SJCRH30 (cell line): ENCODE results near the gene CTNNB1. TPM values are rescaled to one million over a fixed set of nuclear protein-coding genes. Genes with fewer than 3 reads are reported as not detected.

Experiments used
- DNase-seq, 2 experiments: peaks; one replicate each; pipeline ENCODE4 v3.0.0-alpha.2; 2015 to 2020
- H3K27ac ChIP-seq: fragments of 250-450 bp; sonication (Bioruptor Pico); 2 replicates; pipeline ENCODE4 v1.5.1; 2020; ENCODE audit warnings: mild to moderate bottlenecking, moderate library complexity
- H3K27me3 ChIP-seq: fragments of 250-450 bp; sonication (Bioruptor Pico); 2 replicates; pipeline ENCODE4 v1.5.1; 2020; ENCODE audit warnings: mild to moderate bottlenecking, moderate library complexity
- H3K36me3 ChIP-seq: fragments of 250-450 bp; sonication (Bioruptor Pico); 2 replicates; pipeline ENCODE4 v1.5.1; 2020; ENCODE audit warnings: mild to moderate bottlenecking, moderate library complexity
- H3K4me1 ChIP-seq: fragments of 250-450 bp; sonication (Bioruptor Pico); 2 replicates; pipeline ENCODE4 v1.5.1; 2020; ENCODE audit warnings: mild to moderate bottlenecking, moderate library complexity
- H3K4me3 ChIP-seq: fragments of 250-450 bp; sonication (Bioruptor Pico); 2 replicates; pipeline ENCODE4 v1.5.1; 2020; ENCODE audit warnings: mild to moderate bottlenecking, moderate library complexity
- H3K9me3 ChIP-seq: fragments of 250-450 bp; sonication (Bioruptor Pico); replicated peaks from 2 replicates; pipeline ENCODE4 v1.5.1; 2020; ENCODE audit warnings: mild to moderate bottlenecking, moderate library complexity
- total RNA-seq: library from RNA; depleted of rRNA; stranded (reverse); fragments of >200 nt; shearing (Covaris generic); gene quantifications from 2 replicates; pipeline ENCODE4 v1.2.3, GENCODE V29; 2014

Gene CTNNB1
- total RNA-seq, 1 experiment from 2014 or later, result 613 TPM

DNA sequence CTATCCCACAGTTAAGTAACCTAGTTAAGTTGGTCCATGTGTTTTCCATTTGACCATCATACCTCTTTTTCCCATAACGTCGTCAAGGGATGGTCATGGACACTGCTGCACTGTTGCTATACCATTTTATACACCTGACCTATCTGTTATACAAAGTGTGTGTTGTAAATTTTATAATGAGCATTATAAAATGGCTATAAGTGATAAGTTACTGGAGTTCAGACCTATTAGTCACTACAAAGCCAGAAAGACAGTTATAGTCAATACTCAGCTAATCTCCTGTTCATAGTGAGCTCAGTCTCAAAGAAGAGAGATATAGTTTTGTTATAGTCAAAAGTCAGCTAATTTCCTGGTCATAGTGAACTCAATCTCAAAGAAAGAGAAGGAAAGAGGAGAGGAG, 18.9 kb upstream of the CTNNB1 start:
- no peaks in the 10 kb centered on the region for H3K9me3 ChIP-seq
- DNase-seq, result no peak
- no peak overlapping the region for H3K27ac ChIP-seq
- no peaks in the 10 kb centered on the region for H3K27me3 ChIP-seq
- H3K36me3 ChIP-seq, result no peaks in the 10 kb centered on the region
- H3K4me3 ChIP-seq, result no peak overlapping the region
- peaks cover 17% of the 10 kb centered on the region for H3K4me1 ChIP-seq

DNA sequence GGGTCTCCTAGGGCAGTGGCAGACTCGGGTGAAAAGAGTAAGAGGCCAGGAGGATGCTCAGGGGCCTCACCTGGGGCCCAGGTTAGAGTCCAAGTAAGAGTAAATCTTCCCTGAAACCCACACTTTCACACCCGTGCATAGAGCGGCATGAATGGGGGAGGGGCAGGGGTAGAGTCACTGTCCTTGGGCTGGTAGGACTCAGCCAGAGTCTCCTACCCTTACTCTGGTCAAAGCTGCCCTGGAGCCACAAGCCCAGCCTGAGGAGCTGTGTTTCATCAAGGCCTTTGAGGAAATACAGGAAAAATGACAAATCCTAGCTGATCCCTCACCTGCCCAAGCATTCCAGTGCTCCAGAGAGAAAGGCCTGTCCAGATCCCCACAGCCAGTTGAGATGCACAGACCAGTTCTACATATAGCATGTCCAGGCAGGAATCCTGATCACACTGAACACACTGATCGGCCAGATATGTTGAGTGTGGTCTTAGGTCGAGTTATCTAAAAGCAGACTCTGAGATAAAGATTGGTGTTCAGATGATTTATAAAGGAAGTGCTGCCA, 16.7 kb upstream of the CTNNB1 start:
- no peak for DNase-seq
- Histone ChIP-seq H3K4me3 (no peak overlapping the region), H3K4me1 (no peaks in the 10 kb centered on the region; the same call in 1 of the 2 replicates), H3K9me3 (no peaks in the 10 kb centered on the region), H3K27me3 (no peaks in the 10 kb centered on the region), H3K36me3 (no peaks in the 10 kb centered on the region), H3K27ac (no peak overlapping the region)

DNA sequence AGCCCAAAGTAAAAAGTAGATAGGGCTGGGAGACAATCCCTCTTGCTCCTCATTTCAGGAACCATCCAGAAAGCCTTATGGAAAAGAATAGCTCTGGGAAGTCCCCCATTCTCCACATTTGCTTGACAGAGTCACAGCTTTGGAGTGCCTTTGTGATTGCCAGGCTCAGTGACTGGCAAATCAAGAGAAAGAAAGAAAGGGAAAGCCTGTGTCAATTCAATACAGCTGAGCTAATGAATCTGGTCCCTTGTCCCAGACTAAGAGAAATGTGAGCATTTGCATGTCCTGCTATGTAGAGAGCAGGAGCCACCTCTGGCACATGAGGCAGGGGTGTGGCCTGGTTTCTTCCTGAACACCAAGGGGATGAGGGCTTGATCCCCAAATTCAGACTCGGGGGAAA, 14.9 kb upstream of the CTNNB1 start:
- H3K9me3 ChIP-seq, result no peaks in the 10 kb centered on the region
- no peak overlapping the region for H3K27ac ChIP-seq
- H3K4me3 ChIP-seq, result no peak overlapping the region
- no peaks in the 10 kb centered on the region for H3K4me1 ChIP-seq
- no peak for DNase-seq
- H3K27me3 ChIP-seq, result no peaks in the 10 kb centered on the region
- no peaks in the 10 kb centered on the region for H3K36me3 ChIP-seq

DNA sequence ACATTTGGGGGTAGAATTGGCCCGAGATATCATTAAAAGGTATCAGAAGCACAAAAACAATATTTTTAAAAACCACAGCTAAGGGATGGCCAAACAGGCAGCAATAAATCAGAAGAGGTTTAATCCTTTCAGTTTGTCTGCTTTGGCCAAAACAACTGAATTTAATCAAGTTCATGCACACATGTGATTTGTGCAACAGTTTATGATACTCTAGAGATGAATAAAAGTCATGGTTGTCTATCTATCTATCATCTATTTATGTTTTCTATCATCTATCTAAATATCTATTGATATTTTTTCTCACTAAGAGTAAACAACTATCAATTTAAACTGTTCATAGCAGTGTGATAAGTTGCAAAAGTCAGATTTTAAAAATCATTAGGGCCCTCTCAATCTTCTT, 13.0 kb upstream of the CTNNB1 start:
- H3K9me3 ChIP-seq, result no peaks in the 10 kb centered on the region
- no peak overlapping the region for H3K27ac ChIP-seq
- no peaks in the 10 kb centered on the region for H3K36me3 ChIP-seq
- DNase-seq, result no peak
- H3K4me1 ChIP-seq, result no peaks in the 10 kb centered on the region
- H3K27me3 ChIP-seq, result no peaks in the 10 kb centered on the region
- no peak overlapping the region for H3K4me3 ChIP-seq

DNA sequence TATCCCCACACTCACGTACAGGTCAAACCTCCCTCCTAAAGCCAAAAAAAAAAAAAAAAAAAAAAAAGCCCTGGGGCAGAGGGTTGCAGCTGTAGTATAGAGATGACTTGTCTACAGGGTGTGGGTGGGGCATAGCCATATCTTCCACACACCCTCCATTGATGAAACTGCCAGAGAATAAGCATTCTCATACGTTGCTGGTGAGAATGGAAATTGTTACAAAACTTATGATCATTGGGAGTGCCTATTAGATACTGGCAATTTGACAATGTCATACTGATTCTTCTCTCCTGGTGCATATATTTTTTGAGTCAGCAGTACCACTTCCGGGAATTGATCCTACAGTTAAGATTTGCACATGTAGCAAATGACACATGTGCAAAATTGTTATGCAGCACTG, 11.0 kb upstream of the CTNNB1 start:
- Histone ChIP-seq H3K4me1 (no peaks in the 10 kb centered on the region), H3K36me3 (no peaks in the 10 kb centered on the region)
- no peak for DNase-seq

DNA sequence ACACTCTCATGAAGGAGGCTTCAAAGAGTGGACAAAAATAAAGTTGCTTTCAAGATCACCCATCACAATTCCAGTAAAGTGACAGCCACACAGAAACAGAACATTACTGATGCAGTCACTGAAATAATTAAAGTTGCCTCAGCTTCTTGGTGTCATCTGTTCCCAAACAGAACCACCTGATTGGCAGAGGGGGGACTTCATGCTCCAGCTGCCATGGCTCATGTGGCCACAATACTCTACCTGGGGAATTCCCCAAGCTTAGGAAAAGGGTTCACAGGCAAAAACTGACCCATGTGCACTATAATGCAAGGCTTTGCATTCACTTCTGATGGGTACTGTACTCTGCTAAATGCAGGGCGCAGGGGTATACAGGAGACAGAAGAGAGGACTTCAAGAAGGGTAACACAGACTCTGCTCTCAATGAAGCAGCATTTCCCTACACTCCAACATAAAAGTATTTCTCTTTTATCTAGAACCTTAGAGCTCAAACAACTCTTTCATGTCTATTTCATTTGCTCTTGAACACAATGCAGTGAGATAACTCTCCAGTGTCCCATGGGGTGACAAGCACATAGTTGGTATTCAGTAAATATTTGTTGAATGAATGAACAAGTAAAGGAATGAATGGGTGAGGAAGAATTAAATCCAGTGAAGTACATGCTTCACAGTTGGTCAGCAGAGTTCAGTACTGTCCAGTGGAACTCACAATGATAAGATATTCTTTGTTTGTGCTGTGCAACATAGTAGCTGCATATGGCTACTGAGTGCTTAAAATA, 8.6 kb upstream of the CTNNB1 start:
- H3K4me3 ChIP-seq, result no peak overlapping the region
- H3K36me3 ChIP-seq, result no peaks in the 10 kb centered on the region
- H3K27me3 ChIP-seq, result no peaks in the 10 kb centered on the region
- H3K27ac ChIP-seq, result no peak overlapping the region
- H3K9me3 ChIP-seq, result no peaks in the 10 kb centered on the region
- no peak for DNase-seq
- H3K4me1 ChIP-seq, result no peaks in the 10 kb centered on the region

More for the DNA sequence above, 11.0 kb upstream of the CTNNB1 start:
- no peaks in the 10 kb centered on the region for H3K9me3 ChIP-seq
- H3K4me3 ChIP-seq, result no peak overlapping the region
- no peaks in the 10 kb centered on the region for H3K27me3 ChIP-seq
- H3K27ac ChIP-seq, result no peak overlapping the region

DNA sequence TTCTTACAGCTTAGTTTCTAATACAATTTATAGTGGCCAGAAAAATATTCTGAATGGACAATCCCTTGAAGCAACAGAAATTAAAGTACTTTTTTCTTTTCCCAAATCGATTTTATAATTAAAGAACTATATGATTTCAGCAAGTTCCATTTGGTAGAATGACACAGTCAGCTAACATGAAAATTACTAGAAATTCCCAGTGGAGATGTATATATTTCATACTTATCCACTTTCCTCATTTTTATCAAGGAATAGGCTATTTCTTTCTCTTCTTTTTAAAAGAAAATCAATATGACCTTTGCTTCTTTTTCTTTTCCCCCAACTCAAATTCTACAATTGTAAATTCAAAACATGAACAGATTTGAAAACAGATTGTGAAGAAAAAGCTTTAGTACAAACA, 6.4 kb upstream of the CTNNB1 start:
- Histone ChIP-seq H3K27ac (no peak overlapping the region), H3K27me3 (no peaks in the 10 kb centered on the region)
- DNase-seq, result no peak

DNA sequence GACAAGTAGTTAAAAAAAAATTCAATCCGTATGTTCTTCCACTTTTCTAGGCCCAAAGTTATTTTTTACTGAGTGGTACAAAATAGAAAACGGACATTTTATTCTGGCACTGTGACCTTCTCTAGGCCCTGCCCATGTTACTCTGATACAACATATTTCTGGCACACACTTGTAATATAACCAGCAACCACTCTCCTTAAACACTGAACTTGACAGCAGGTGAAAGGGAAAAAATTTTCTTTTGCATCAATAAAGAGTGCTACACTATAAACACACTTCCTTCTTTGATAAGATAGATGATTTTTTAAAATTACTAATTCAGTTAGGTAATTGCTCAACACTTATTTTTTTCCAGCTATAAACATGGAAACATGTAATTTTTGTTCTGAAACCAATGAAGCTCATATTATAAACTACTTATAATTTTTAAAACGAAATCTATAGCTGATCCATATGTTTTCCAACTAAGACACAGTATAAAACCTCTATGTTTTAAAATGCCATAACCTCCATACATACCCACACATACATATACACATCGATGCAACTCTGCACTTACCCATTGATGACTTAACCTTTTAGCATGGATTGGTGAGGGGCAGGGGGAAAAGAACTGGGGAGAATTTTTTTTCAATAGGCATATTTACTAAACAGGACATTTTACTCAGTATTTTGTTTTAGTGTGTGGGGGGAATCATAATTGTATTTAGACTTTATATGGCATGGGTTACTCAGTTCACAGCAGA, 5.3 kb upstream of the CTNNB1 start:
- Histone ChIP-seq H3K27me3 (no peaks in the 10 kb centered on the region), H3K9me3 (no peaks in the 10 kb centered on the region), H3K4me1 (peaks cover 2% of the 10 kb centered on the region), H3K27ac (no peak overlapping the region), H3K4me3 (no peak overlapping the region), H3K36me3 (no peaks in the 10 kb centered on the region)
- DNase-seq, result no peak

More for the DNA sequence above, 6.4 kb upstream of the CTNNB1 start:
- no peaks in the 10 kb centered on the region for H3K36me3 ChIP-seq
- no peaks in the 10 kb centered on the region for H3K9me3 ChIP-seq
- no peak overlapping the region for H3K4me3 ChIP-seq
- no peaks in the 10 kb centered on the region for H3K4me1 ChIP-seq

DNA sequence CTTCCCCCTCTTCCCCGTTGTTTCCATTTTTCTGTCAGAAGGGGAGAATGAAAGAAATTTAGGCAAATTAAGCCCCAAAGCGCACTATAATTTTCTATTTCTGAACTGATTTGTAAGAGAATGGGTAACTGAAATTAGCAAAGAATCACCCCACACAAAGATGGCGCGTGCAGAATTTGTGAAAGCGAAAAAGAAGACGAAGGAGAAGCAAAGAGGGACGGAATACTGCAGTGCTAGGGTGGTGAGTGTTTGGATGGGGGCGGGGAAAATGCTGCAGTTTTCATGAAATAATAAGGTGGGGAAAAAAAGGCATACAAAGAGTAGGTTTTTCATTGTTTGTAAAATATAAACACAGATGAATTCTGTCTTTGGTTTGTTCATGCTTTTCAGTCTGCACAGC, 4.6 kb upstream of the CTNNB1 start:
- H3K27ac ChIP-seq, result no peak overlapping the region
- no peaks in the 10 kb centered on the region for H3K36me3 ChIP-seq
- H3K4me3 ChIP-seq, result no peak overlapping the region
- no peaks in the 10 kb centered on the region for H3K9me3 ChIP-seq
- DNase-seq, result no peak
- H3K27me3 ChIP-seq, result no peaks in the 10 kb centered on the region
- H3K4me1 ChIP-seq, result peaks cover 2% of the 10 kb centered on the region

DNA sequence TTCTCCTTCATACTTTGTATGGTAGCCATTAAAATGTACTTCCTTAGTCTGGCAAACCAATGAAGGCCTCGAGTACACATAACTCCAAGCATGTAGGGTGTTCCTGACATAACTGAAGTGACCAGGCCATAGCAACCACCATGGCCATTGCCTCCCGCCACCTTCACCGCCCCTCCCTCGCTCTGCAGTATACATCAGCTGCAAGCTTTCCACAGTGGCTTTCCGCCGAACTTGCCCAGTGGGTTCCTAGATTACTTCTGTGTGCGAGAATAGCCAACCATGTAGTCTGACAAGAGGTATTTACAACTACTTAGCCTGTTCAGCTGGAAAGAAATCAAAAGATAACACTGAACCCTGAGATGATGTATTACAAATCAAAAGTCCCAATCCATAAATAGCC, 3.4 kb upstream of the CTNNB1 start:
- H3K4me1 ChIP-seq, result peaks cover 2% of the 10 kb centered on the region
- H3K36me3 ChIP-seq, result 0 out of 2 replicates have a peak, but pooled peaks cover 3% of the 10 kb centered on the region
- no peak overlapping the region for H3K27ac ChIP-seq
- H3K27me3 ChIP-seq, result no peaks in the 10 kb centered on the region
- DNase-seq, result no peak
- H3K4me3 ChIP-seq, result no peak overlapping the region
- H3K9me3 ChIP-seq, result no peaks in the 10 kb centered on the region

DNA sequence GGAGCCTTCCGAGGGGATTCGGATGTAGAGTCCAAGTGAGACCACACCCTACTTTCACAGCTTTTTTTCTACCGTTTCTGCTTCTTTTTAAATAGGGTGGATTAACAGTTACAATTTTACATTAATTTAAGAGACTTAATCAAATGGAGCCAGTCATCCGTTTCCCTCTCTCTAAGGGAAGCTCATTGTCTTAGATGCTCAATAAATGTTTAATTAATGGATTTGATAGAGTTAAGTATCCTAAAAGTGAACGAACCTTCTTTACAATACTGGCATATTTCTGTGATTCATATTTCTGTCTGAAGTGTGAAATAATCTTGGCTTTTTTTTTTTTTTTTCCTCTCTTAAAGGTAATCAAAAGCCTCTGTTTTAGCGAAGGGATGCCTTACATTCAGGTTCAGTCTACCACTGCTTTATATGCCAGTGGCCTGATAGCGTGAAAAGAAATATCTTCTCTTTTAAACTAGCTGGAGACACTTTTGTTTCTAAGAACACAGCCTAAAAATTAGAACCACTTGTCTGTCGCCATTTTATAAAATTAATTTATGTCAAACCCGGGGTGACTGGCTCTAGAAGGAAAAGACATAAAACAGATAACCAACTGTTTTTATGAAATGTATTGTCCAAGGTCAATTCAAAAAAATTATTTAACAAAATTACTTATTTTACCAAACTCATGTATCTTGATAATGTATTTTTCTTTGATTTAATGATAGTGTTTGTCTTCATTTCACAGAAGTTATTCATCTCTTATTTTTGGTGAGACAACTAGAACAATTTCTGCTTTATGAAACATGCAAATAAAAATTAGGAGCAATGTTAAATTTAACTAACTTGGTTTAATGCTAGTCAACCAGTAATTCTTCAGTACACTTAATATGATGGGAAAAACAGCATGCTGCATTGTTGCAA, 2.5 kb upstream of the CTNNB1 start:
- Histone ChIP-seq H3K27me3 (no peaks in the 10 kb centered on the region), H3K4me1 (peaks cover 2% of the 10 kb centered on the region), H3K4me3 (no peak overlapping the region), H3K36me3 (0 out of 2 replicates have a peak, but pooled peaks cover 6% of the 10 kb centered on the region), H3K27ac (no peak overlapping the region), H3K9me3 (no peaks in the 10 kb centered on the region)
- DNase-seq, result no peak

DNA sequence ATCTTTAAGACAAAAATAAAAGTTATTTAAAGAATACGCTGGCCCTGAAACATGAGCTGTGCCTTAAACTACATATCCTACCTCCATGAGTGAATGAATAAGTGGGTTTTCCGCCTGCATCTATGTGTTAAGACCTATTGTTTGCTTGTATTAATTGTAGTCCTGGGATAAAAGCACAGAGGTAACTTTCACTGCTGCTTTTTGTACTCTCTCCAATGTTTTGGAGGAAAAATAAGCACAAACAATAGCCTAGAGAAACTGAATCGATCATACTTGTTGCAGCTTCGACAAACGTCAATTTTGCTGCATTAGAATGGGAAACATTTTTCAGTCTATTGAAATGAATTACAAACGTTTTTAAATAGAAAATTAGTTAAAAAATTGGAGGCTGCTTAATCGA, 1.3 kb upstream of the CTNNB1 start:
- Histone ChIP-seq H3K27me3 (no peaks in the 10 kb centered on the region), H3K36me3 (0 out of 2 replicates have a peak, but pooled peaks cover 9% of the 10 kb centered on the region), H3K4me1 (peaks cover 2% of the 10 kb centered on the region), H3K27ac (peak overlapping the region; percentile 93; the same call in 1 of the 2 replicates), H3K9me3 (no peaks in the 10 kb centered on the region), H3K4me3 (peak overlapping the region; percentile 96)
- no peak for DNase-seq

DNA sequence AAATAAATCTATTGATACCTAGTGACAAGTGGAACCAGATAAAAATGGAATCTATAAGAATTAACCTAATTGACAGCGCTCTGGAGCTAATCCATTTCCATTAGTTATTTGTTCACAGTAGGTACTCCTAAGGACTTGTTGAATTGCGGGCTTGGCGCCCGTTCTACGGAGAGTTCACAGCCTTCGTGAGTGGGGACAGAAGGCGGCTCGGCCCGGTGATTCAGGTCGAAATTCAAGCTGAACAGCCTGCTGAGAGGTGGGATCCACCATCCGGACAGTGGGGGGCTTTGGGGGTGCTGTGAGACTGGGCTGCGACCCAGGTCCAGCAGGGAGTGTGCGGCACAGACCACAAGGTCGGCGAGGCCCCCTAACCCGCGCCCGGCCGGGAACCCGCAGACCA, 779 bp upstream of the CTNNB1 start:
- H3K27me3 ChIP-seq, result no peaks in the 10 kb centered on the region
- no peaks in the 10 kb centered on the region for H3K9me3 ChIP-seq
- H3K36me3 ChIP-seq, result 0 out of 2 replicates have a peak, but pooled peaks cover 9% of the 10 kb centered on the region
- H3K27ac ChIP-seq, result peak overlapping the region; percentile 93
- H3K4me1 ChIP-seq, result peaks cover 2% of the 10 kb centered on the region
- peak overlapping the region; percentile 96 for H3K4me3 ChIP-seq
- peak; percentile 27 to 54 for DNase-seq

DNA sequence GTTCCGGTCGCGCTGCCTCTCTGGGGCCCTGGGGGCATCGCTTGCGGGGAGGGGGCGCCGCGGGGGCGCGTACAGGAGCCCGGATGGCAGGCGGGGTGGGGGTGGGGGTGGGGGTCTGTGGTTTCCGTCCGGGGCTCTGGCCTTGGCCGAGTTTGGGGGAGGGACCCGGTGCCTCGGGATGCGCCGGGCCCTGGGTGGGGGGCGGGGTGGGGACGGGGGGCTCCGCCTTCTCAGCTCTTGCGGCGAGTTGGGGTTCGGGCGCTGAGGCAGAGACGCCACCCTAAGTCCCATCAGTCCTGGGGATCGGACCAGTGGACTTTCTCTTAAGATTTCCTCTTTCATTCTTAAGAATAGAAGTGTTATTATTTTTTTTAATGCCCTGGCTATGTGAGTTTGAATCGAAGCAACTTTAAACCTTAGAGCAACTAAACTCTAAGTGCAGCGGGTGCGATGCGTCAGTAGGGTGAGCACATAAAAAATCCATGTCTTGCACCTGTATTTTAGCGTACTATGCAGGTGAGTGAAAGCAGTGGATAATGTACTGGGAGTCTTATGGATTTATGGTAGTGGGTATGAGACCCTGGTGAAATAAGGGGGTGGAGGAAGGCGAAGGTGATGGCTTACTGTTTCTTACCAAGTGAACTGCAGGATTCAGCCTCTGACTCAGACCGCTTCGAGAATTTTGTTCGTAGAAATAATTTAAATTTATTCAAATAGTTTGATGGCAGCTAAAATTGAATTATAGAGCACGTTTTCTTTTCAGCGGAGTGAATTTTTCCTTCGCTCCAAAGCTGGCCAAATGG, 762 bp downstream of the CTNNB1 start:
- DNase-seq, result peak; percentile 34 to 48

More for the DNA sequence above, 762 bp downstream of the CTNNB1 start:
- Histone ChIP-seq H3K4me1 (peaks cover 2% of the 10 kb centered on the region), H3K9me3 (no peaks in the 10 kb centered on the region), H3K36me3 (0 out of 2 replicates have a peak, but pooled peaks cover 9% of the 10 kb centered on the region), H3K4me3 (peak overlapping the region; percentile 96), H3K27ac (peak overlapping the region; percentile 93; the same call in 1 of the 2 replicates), H3K27me3 (no peaks in the 10 kb centered on the region)
